MM.1S (cell line): ENCODE results near the gene FOXI1.

ENCODE experiments used
- CTCF ChIP-seq: fragments of 300-600 bp; sonication (generic); IDR thresholded peaks from 2 replicates; pipeline ENCODE4 v1.5.1; 2016; ENCODE audit warnings: antibody characterized with exemption, low read length, mixed read lengths
- EZH2 ChIP-seq: fragments of 300-600 bp; sonication (generic); optimal IDR thresholded peaks from 2 replicates; pipeline ENCODE3; 2017; ENCODE audit warnings: low read depth, mild to moderate bottlenecking, antibody characterized with exemption, low read length, mixed read lengths
- EZH2phosphoT487 ChIP-seq: fragments of 300-600 bp; sonication (generic); IDR thresholded peaks from 2 replicates; pipeline ENCODE4 v1.6.1; 2018; ENCODE audit warnings: antibody characterized with exemption, low read length

DNA sequence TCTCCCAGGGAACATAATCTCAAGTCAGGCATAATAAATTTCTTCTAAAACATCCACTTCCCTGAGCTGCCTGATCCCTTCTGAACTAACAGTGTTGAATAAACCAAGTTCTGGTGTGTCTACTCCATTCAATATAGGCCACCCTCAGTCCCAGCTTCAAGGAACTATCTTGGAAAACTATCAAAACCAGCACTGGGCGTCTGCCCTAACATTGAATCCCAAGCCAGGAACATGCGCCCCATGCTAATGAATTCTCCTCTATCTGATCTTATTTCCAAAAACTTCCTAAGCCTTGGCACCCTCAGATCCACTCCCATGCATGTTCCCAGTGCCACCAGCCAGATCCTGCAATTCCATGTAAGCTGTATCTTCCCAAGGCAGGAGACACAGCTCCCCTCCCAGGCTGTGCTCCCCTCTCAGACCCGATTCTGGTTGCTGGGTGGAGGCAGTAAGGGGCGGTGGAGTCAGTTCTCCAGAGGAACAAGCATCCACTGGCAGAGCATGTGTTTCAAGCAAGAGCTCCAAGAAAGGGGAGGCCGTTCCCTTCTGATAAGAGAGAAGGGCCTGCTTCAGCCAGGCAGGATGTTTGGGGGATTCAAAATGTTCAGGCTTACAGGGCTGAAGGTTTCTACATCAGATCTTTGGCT, 13.1 kb upstream of the FOXI1 start:
- TF ChIP-seq CTCF (no peak), EZH2phosphoT487 (no peak), EZH2 (no peak)
